MCF 10A (cell line): ENCODE results near the gene REM1. TPM values are rescaled to one million over a fixed set of nuclear protein-coding genes. Genes with fewer than 3 reads are reported as not detected.

Experiments used
- BruUV-seq: library from RNA; stranded (reverse); fragments of 400-500 nt; replicated peaks from 2 replicates; lab custom pipeline; 2021; lab: Mats Ljungman, UMichigan
- CTCF ChIA-PET: fragments of 300-600 bp; sonication (Branson Sonifier 250); formaldehyde crosslinking; extraction: SDS; loops from one replicate; lab custom pipeline; 2021; ENCODE audit warnings: antibody characterized with exemption, inconsistent platforms; lab: Yijun Ruan, JAX
- POLR2A ChIA-PET: fragments of 300-600, 350-650 bp; sonication (Branson Sonifier 250); formaldehyde crosslinking; extraction: SDS; loops from one replicate; lab custom pipeline; 2020; ENCODE audit warnings: antibody characterized with exemption, inconsistent platforms; lab: Yijun Ruan, JAX
- DNase-seq: peaks from one replicate; pipeline ENCODE4 v3.0.0-alpha.2; 2018; ENCODE audit not compliant: unreplicated experiment
- H3K27ac Mint-ChIP-seq: one replicate; pipeline ENCODE4 v1.8.0; 2022; ENCODE audit warnings: mild to moderate bottlenecking, low read depth, mixed read lengths; ENCODE audit not compliant: unreplicated experiment
- H3K27me3 Mint-ChIP-seq: one replicate; pipeline ENCODE4 v1.8.0; 2022; ENCODE audit warnings: mixed read lengths; ENCODE audit not compliant: insufficient read depth, unreplicated experiment
- H3K36me3 Mint-ChIP-seq: one replicate; pipeline ENCODE4 v1.8.0; 2022; ENCODE audit warnings: mild to moderate bottlenecking, moderate library complexity, mixed read lengths; ENCODE audit not compliant: insufficient read depth, unreplicated experiment
- H3K4me1 Mint-ChIP-seq: one replicate; pipeline ENCODE4 v1.8.0; 2022; ENCODE audit warnings: mixed read lengths; ENCODE audit not compliant: insufficient read depth, unreplicated experiment
- H3K4me3 Mint-ChIP-seq: one replicate; pipeline ENCODE4 v1.8.0; 2022; ENCODE audit warnings: mild to moderate bottlenecking, moderate library complexity, mixed read lengths; ENCODE audit not compliant: unreplicated experiment
- H3K9me3 Mint-ChIP-seq: one replicate; pipeline ENCODE4 v1.8.0; 2022; ENCODE audit warnings: mixed read lengths; ENCODE audit not compliant: unreplicated experiment
- intact Hi-C: fragments of 100-400 bp; cut with micrococcal nuclease; formaldehyde crosslinking; loops from 2 replicates; pipeline ENCODE4 v1.14.1; 2022
- total RNA-seq: library from RNA; stranded (reverse); gene quantifications from 2 replicates; pipeline ENCODE4 v1.2.3, GENCODE V29; 2022
- TF ChIP-seq, protein P1 (sequence below): fragments of 200-600 bp; IDR thresholded peaks from one replicate; pipeline ENCODE4 v1.8.0; 2022; ENCODE audit warnings: antibody characterized with exemption, mild to moderate bottlenecking; ENCODE audit not compliant: unreplicated experiment

Gene REM1
- total RNA-seq, 1 experiment from 2014 or later, result not detected

- ChIA-PET CTCF (interaction anchor here (0.6 to 18.2 kb wide), 10 partner anchors 17 to 1952 kb away, joined by 3 to 225 read pairs (median 4); partner anchors contain the start of gene DEFB121), POLR2A (interaction anchor here (0.6 kb wide), 1 partner anchor 1717 kb away, joined by 3 read pairs; no protein-coding TSS in a partner anchor)
- no TSS peak for BruUV-seq
These were observed 10.6 kb downstream of the REM1 start for GRCh38 chr20:31485450-31486339.

DNA sequence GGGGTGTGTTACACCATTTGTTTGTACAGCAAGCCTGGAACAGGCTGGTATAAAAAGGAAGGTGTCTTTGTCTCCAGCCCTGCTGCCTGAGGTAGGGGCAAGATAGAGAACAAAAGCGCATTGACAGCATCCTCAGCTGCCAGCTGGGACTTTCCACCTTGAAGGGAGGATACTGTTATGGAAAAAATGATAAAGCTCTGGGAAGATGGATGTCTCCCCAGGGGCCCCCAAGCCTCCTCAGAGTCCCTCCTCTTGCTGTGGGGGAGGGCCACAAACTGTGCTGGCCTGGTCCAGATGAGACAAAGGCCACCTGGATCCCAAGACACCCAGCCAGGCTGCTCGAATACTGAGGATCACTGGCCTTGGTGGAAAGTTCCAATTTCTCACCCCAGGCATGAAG is 13.0 kb downstream of the REM1 start:
- no peaks in the 10 kb centered on the region for H3K36me3 Mint-ChIP-seq
- BruUV-seq, result no TSS peak
- no peak overlapping the region for H3K27ac Mint-ChIP-seq
- no peaks in the 10 kb centered on the region for H3K27me3 Mint-ChIP-seq
- TF ChIP-seq, protein P1, sequence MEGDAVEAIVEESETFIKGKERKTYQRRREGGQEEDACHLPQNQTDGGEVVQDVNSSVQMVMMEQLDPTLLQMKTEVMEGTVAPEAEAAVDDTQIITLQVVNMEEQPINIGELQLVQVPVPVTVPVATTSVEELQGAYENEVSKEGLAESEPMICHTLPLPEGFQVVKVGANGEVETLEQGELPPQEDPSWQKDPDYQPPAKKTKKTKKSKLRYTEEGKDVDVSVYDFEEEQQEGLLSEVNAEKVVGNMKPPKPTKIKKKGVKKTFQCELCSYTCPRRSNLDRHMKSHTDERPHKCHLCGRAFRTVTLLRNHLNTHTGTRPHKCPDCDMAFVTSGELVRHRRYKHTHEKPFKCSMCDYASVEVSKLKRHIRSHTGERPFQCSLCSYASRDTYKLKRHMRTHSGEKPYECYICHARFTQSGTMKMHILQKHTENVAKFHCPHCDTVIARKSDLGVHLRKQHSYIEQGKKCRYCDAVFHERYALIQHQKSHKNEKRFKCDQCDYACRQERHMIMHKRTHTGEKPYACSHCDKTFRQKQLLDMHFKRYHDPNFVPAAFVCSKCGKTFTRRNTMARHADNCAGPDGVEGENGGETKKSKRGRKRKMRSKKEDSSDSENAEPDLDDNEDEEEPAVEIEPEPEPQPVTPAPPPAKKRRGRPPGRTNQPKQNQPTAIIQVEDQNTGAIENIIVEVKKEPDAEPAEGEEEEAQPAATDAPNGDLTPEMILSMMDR, result no peak
- no peak overlapping the region for H3K4me3 Mint-ChIP-seq
- intact Hi-C loops, result no loop called here
- H3K9me3 Mint-ChIP-seq, result no peaks in the 10 kb centered on the region
- POLR2A ChIA-PET, result no interaction called here
- H3K4me1 Mint-ChIP-seq, result no peaks in the 10 kb centered on the region
- no peak for DNase-seq
- CTCF ChIA-PET, result interaction anchor here (0.5 to 18.2 kb wide), 5 partner anchors 10 to 228 kb away, joined by 4 to 225 read pairs (median 4); no protein-coding TSS in a partner anchor

More at GRCh38 chr20:31485450-31486339, 10.6 kb downstream of the REM1 start:
- TF ChIP-seq, protein P1, result no peak
- Mint-ChIP-seq H3K27me3 (no peaks in the 10 kb centered on the region), H3K27ac (no peak overlapping the region), H3K4me3 (no peak overlapping the region), H3K4me1 (no peaks in the 10 kb centered on the region), H3K36me3 (no peaks in the 10 kb centered on the region), H3K9me3 (no peaks in the 10 kb centered on the region)
- intact Hi-C loops, result no loop called here
- no peak for DNase-seq

DNA sequence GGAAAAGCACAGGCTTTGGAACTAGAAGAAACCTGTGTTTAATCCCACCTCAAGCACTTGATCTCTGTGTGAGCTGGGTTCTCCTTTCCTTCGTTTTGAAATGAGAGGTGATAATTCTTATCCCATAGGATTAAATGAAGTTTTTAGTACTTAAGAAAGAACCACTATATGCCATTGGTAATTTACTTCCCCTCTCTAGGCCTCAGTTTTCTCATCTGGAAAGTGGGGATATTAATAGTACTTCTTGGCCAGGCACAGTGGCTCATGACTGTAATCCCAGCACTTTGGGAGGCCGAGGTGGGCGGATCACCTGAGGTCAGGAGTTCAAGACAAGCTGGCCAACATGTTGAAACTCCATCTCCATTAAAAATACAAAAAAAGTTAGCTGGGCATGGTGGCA is 14.1 kb downstream of the REM1 start:
- Mint-ChIP-seq H3K4me3 (no peak overlapping the region), H3K36me3 (peaks cover 5% of the 10 kb centered on the region), H3K9me3 (no peaks in the 10 kb centered on the region), H3K27ac (no peak overlapping the region), H3K4me1 (no peaks in the 10 kb centered on the region), H3K27me3 (no peaks in the 10 kb centered on the region)
- POLR2A ChIA-PET, result no interaction called here
- no TSS peak for BruUV-seq
- intact Hi-C loops, result no loop called here
- DNase-seq, result no peak
- TF ChIP-seq, protein P1, result no peak
- CTCF ChIA-PET, result interaction anchor here (0.6 to 18.2 kb wide), 4 partner anchors 8 to 33 kb away, joined by 4 to 225 read pairs (median 15); no protein-coding TSS in a partner anchor

GRCh38 chr20:31490752-31491151 is 15.7 kb downstream of the REM1 start:
- no peak overlapping the region for H3K4me3 Mint-ChIP-seq
- no peak for DNase-seq
- no peak overlapping the region for H3K27ac Mint-ChIP-seq
- peaks cover 9% of the 10 kb centered on the region for H3K27me3 Mint-ChIP-seq
- H3K36me3 Mint-ChIP-seq, result peaks cover 5% of the 10 kb centered on the region
- CTCF ChIA-PET, result interaction anchor here (1.9 to 18.2 kb wide), 3 partner anchors 12 to 30 kb away, joined by 10 to 225 read pairs (median 25); no protein-coding TSS in a partner anchor
- H3K4me1 Mint-ChIP-seq, result no peaks in the 10 kb centered on the region
- intact Hi-C loops, result no loop called here
- BruUV-seq, result no TSS peak
- POLR2A ChIA-PET, result interaction anchor here (0.7 kb wide), 1 partner anchor 24 kb away, joined by 3 read pairs; no protein-coding TSS in a partner anchor
- no peaks in the 10 kb centered on the region for H3K9me3 Mint-ChIP-seq
- TF ChIP-seq, protein P1, result no peak
